GM18907 (cell line): ENCODE data around the gene PCDHAC2.

Source experiments
- ATAC-seq: cut with Tn5 transposase; IDR thresholded peaks from one replicate; pipeline ENCODE4 v1.9.1; 2021; ENCODE audit warnings: mild to moderate bottlenecking, moderate library complexity; ENCODE audit not compliant: unreplicated experiment

The PCDHAC2 gene, protein sequence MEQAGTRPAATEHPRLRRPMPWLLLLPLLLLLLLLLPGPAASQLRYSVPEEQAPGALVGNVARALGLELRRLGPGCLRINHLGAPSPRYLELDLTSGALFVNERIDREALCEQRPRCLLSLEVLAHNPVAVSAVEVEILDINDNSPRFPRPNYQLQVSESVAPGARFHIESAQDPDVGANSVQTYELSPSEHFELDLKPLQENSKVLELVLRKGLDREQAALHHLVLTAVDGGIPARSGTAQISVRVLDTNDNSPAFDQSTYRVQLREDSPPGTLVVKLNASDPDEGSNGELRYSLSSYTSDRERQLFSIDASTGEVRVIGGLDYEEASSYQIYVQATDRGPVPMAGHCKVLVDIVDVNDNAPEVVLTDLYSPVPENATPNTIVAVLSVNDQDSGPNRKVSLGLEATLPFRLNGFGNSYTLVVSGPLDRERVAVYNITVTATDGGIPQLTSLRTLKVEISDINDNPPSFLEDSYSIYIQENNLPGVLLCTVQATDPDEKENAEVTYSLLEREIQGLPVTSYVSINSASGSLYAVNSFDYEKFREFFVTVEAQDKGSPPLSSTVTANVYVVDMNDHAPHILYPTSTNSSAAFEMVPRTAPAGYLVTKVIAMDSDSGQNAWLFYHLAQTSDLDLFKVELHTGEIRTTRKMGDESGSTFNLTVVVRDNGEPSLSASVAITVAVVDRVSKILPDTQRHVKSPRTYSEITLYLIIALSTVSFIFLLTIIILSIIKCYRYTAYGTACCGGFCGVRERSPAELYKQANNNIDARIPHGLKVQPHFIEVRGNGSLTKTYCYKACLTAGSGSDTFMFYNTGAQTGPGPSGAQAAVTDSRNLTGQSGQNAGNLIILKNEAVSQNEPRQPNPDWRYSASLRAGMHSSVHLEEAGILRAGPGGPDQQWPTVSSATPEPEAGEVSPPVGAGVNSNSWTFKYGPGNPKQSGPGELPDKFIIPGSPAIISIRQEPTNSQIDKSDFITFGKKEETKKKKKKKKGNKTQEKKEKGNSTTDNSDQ

GRCh38 chr5:140966293-140967225 lies at the start of gene PCDHAC2:
Gene PCDHAC2, plus strand, starts transcription at chr5:140966476. Its CDS starts 291 bp downstream, at chr5:140966767.
- ATAC-seq: no peak

GRCh38 chr5:140923601-140924000 lies 42.7 kb upstream of the PCDHAC2 start:
- no peak for ATAC-seq

DNA sequence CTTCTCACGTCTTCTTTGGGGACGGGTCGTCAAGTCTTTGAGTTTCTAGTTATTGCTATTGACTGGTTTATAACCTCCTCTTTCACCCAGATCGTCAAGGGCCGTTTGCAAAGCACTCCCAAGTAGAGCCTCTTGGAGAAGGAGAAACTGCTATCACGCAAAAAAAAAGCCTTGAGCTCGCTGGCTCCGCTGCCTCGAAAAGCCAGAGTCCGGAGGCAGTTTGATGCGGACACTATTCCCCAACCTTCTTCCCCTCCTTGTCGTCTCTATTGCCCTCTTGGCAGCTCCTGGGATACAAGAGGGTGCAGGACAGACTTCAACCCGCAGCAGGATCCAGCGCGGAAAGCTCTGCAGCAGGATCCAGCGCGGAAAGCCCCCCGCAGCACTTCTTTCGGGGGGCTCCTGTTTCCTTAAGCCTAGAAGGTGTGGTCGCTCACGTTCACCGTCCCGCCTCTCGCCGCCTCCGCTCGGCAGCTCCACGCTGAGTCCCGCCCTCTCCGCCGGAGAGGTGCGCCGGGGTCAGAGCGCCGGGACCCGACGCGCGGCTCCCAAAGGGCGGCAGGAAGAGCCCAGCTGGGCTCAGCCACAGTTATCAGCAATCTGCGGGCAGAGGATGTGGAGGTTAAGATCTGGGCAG lies 40.4 kb upstream of the PCDHAC2 start, which contains the start of gene PCDHAC1:
Gene PCDHAC1 (plus strand): TSS at position 494 of the 637 bp plus-strand sequence. CDS start 594 bp downstream, outside the sequence.
- ATAC-seq: no peak

GRCh38 chr5:140926443-140927227 lies 39.6 kb upstream of the PCDHAC2 start:
- no peak for ATAC-seq

DNA sequence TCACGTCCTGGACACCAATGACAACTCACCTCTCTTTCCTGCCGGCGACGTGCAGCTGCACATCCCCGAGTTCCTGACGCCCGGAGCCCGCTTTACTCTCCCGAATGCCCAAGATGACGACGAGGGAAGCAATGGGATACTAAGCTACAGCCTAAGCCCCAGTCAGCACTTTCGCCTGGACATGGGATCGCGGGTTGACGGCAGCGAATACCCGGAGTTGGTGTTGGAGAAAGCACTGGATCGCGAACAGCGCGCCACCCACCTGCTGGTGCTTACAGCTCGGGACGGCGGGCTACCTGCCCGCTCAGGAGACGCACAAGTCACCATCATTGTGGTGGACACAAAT lies 39.1 kb upstream of the PCDHAC2 start:
- no peak for ATAC-seq

DNA sequence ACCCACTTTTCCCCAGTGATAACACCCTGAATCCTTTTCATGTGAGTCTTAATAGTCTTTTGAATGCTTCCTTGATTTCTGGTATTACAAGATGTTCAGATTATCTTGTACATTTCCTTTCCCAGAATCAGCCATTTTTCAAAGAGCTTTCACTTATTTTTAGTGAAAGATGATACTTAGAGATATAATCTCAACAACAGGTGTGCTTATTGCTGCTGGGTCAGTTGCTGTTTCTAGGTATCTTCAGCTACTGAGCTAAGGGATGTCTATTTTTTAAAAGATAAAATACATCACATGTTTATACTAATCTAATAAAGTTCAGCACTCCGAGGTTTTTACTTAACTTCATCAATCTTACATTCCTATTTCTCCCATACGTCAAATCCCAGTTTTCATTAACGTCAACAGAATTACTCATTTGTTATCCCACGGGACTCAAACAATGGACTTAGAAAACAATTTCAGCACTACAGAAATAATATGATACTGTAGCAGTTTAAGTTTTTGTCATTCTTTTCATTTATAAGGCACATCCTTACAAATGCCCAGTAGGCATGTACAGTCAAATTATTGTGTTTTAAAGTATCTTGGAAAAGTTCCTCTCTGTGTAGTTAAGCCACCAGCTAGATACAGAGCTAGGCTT lies 31.2 kb upstream of the PCDHAC2 start:
- ATAC-seq: no peak

- no peak for ATAC-seq
Measured at GRCh38 chr5:140946578-140946977, 19.7 kb upstream of the PCDHAC2 start.

GRCh38 chr5:140951636-140952035 lies 14.6 kb upstream of the PCDHAC2 start:
- ATAC-seq: no peak

DNA sequence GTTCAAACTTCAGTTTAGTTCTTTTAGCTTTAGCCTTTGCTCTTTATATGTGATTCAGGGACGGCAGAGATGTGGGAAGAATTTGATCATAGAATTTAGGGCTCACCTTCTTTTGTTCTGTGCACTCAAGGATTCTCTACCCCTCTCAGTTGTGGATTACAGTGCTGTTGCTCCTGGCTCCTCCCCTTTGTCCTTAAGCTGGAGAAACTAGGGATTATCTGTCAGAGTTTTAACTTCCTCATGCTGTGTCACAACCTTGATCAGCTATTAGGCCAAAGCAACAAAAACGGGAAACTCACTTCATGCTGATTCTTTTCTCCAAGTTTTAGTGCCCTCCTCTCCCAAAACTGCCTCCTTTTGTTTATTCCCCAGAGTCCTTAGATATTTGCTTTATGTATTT lies 13.0 kb upstream of the PCDHAC2 start:
- no peak for ATAC-seq

- ATAC-seq: no peak
Measured at GRCh38 chr5:140962190-140962589, 4.1 kb upstream of the PCDHAC2 start.

GRCh38 chr5:140964356-140964755 lies 1.9 kb upstream of the PCDHAC2 start:
- no peak for ATAC-seq

DNA sequence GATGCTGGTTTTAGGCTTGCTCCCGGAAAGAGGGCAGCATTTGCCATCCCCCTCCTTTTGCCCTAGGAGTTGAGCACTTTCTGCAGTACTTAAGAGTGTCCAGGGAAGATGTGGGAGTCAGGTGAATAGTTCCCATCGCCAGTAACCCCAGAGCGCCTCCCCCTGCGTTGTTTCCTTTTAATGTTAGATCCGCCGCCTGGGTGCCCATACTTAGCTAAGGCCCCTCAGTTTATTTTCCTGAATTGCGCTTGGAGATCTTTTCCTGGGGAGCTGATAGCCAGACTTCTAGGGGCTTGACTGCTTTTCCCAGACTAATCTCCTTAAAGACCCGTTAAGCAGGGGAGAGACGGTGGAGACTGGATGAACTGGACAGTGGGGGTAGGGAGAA lies 377 bp upstream of the PCDHAC2 start:
- no peak for ATAC-seq

- ATAC-seq: no peak
Measured at GRCh38 chr5:140967226-140967893, 1.1 kb downstream of the PCDHAC2 start.

DNA sequence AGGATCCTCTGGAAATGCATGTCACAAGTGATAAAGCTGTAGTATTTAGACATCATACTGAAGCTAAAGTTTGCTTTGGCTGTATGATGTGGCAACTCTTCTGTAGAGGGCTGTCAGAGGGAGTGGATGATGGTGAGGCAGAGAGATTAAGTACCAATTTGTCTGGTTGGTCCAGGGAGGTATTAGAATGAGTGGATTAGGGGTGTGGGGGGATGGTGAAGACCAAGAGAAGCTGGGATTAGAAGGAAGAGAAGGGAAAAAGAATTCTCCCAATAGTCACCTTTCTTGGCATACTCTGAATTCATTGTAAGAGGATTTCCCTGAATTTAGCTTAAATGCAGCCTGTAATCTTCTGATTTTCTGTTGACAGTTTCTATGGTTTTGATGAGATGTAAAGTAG lies 3.6 kb downstream of the PCDHAC2 start:
- no peak for ATAC-seq

GRCh38 chr5:140973550-140973949 lies 7.3 kb downstream of the PCDHAC2 start:
- ATAC-seq: no peak

DNA sequence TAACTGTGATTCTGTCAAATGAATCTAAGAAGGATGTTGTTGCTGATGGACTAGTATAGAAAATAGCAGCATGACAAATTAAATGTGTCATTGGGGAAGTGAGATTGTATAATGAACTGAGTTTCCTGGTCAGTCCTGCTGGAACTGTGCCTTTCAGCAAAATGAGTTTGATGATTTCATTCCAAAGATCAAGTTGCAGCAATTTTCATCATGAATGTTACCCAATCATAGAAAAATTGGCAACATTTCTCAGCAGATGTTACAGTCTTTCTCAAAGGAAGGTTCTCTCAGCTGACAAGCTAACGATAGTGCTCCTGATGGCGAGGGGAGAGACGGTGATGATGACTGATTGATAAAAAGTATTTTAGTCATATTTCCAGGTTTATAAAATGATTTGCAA lies 10.7 kb downstream of the PCDHAC2 start:
- ATAC-seq: no peak

GRCh38 chr5:140978260-140978659 lies 12.0 kb downstream of the PCDHAC2 start:
- ATAC-seq: no peak

DNA sequence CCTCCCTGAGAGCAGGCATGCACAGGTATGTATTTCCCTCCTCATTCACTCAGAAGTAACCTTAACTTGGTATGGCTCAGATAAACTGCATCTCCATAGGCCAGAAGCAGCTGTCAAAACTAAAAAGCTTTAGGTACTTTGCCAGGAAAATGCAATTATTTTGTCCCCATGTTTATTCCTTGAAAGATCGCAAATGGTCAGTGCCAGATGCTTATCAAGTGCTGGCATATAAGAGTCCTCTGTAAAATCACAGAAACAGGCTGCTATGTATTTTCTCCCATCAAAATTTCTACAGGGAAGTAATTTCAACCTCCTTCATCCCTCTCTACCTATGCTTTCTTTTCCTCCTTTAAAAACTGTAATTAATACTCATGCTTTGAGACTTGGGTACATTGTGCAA lies 12.7 kb downstream of the PCDHAC2 start:
- no peak for ATAC-seq
